Spinal cord (tissue), 10 donors: ENCODE measurements around the gene DLG2. TPM values are rescaled to one million over a fixed set of nuclear protein-coding genes. Genes with fewer than 3 reads are reported as not detected.
"Not testable (repeated sequence)": the region's sequence is repeated elsewhere in the genome, so short reads cannot be mapped to it uniquely, and the experiment has no call there.

ENCODE experiments used
- DNase-seq, 6 donors: peaks; one replicate each; pipeline versions ENCODE4 v3.0.0 to v3.0.0-alpha.2; 2013 to 2015; ENCODE audit warnings: low spot score in 6 of 6, low read depth in 4 of 6
- H3K27ac ChIP-seq: one replicate; pipeline ENCODE4 v1.5.1; 2013; ENCODE audit warnings: low read depth, low read length, control low read depth
- H3K27me3 ChIP-seq: one replicate; pipeline ENCODE4 v1.6.1; 2013; ENCODE audit warnings: low read length; ENCODE audit not compliant: control insufficient read depth, insufficient read depth
- H3K36me3 ChIP-seq: one replicate; pipeline ENCODE4 v1.6.1; 2013; ENCODE audit warnings: low read length; ENCODE audit not compliant: control insufficient read depth, insufficient read depth
- H3K4me1 ChIP-seq: one replicate; pipeline ENCODE4 v1.6.1; 2013; ENCODE audit warnings: low read length; ENCODE audit not compliant: control insufficient read depth, insufficient read depth
- H3K4me3 ChIP-seq: one replicate; pipeline ENCODE4 v1.5.1; 2013; ENCODE audit warnings: low read depth, low read length, control low read depth
- H3K9me3 ChIP-seq: one replicate; pipeline ENCODE4 v1.6.1; 2013; ENCODE audit warnings: low read length; ENCODE audit not compliant: control insufficient read depth, insufficient read depth
- WGBS: methylation state at CpG from one replicate; pipeline ENCODE4 v1.1.5; 2013; ENCODE audit warnings: missing lambda C conversion rate; ENCODE audit not compliant: insufficient coverage; 5-methylcytosine and 5-hydroxymethylcytosine counted together
- polyA plus RNA-seq, 2 donors: library from polyadenylated mRNA; unstranded; fragments of 120-200 nt; gene quantifications; one replicate each; pipeline ENCODE4 v1.2.1, GENCODE V29; 2013; ENCODE audit not compliant: insufficient read length in 2 of 2
- total RNA-seq, 2 donors: library from RNA; depleted of rRNA in 1 of 2; stranded (reverse); fragments of 120-200 nt in 1 of 2; fragments of >200 nt in 1 of 2; gene quantifications; one replicate each; pipeline versions ENCODE4 v1.2.3 to v1.2.4, GENCODE V29; 2013 to 2014
- donor health status: healthy.

Gene DLG2
- total and polyA plus RNA-seq, 4 donors = 37.7 to 111 (median 49.0) TPM

DNA sequence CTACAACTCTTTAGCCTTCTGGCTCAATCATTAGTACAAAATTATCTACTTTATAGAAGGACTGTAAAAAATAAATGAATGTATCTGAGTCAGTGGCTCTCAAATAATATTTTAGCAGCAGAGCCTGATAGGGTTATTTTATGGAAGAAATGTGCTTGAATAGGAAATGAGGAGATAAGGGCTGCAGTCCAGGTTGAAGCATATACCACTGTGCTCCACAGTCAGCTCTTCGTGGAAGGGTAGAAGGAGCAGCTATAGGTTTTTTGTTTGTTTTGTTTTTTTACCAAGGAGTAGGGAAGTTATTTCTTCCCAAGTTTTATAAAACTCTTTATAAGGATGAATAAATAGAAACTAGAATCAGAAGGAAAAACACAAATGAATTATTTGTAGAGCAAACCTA is 242.0 kb downstream of the DLG2 start:
- no peak for DNase-seq
- no peaks in the 10 kb centered on the region for H3K27me3 ChIP-seq
- WGBS = no CpG with 5 or more reads among the region's 1 CpG
- H3K27ac ChIP-seq = no peak overlapping the region
- H3K36me3 ChIP-seq = no peaks in the 10 kb centered on the region
- H3K4me3 ChIP-seq = no peak overlapping the region
- H3K9me3 ChIP-seq = no peaks in the 10 kb centered on the region
- no peaks in the 10 kb centered on the region for H3K4me1 ChIP-seq

DNA sequence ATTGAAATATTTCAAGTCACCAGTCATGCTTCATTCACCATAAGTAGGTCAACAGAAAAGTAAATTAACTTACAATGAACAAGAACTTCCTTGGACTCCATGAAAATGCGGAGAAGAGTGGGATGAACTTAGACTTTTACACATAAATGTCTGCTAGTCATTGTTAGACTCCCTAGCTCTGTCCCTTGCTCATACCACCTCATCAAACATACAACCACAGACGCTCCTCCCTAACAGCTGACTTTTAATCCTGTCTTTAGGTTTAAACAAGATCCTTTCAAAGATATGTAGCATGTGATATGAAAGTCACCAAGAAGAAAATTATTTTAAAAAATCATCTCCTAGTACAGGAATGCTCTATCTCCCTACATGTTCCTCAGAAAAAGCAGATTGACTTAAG is 248.1 kb downstream of the DLG2 start:
- DNase-seq = no peak
- Histone ChIP-seq H3K4me1 (no peaks in the 10 kb centered on the region), H3K27ac (no peak overlapping the region), H3K9me3 (no peaks in the 10 kb centered on the region), H3K4me3 (no peak overlapping the region), H3K27me3 (no peaks in the 10 kb centered on the region), H3K36me3 (no peaks in the 10 kb centered on the region)
- no CpG with 5 or more reads among the region's 2 CpGs for WGBS

DNA sequence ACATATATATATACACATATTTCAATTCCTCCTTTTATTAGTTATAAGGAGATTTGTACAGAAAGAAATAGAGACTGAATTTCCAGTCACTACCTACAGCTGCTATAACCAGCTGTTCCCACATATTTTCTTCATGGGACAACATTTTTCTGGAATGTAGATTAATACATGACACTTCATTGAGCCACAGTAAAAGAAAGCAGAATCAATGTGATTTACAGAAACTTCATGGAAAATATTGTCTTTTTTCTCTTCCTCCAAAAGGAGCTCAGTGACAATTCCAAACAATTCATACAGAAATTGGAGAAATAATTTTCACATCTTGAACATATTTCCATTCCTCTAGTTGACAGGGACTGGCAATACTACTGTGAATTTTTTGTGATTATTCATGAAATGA is 249.2 kb downstream of the DLG2 start:
- Histone ChIP-seq H3K27me3 (no peaks in the 10 kb centered on the region), H3K4me3 (no peak overlapping the region), H3K9me3 (no peaks in the 10 kb centered on the region), H3K36me3 (no peaks in the 10 kb centered on the region), H3K27ac (no peak overlapping the region), H3K4me1 (no peaks in the 10 kb centered on the region)
- no peak for DNase-seq

GRCh38 chr11:85359859-85360258 is 267.3 kb downstream of the DLG2 start:
- no peaks in the 10 kb centered on the region for H3K27me3 ChIP-seq
- H3K4me3 ChIP-seq = no peak overlapping the region
- H3K36me3 ChIP-seq = no peaks in the 10 kb centered on the region
- no peak overlapping the region for H3K27ac ChIP-seq
- no CpG with 5 or more reads among the region's 6 CpGs for WGBS
- no peak for DNase-seq
- H3K9me3 ChIP-seq = no peaks in the 10 kb centered on the region
- H3K4me1 ChIP-seq = no peaks in the 10 kb centered on the region

DNA sequence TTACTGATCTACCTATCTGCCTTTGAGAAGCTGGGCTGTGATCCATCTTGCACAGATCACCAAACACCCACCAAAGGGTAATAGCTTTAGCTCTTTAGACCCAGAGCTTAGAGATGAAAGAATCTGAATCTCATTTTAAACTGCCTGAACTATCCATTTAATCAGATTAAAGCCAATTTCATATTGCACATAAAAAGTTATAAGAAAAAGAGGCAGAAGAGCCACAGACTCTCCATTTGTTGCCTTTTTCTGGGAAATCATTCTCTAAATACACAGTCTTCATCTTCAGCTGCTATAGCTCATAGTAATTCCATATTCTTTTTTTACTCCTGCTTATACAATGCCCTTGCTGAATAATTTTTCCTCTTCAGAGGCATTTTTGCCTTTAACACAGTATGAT is 271.2 kb downstream of the DLG2 start:
- Histone ChIP-seq H3K27ac (no peak overlapping the region), H3K4me3 (no peak overlapping the region), H3K36me3 (no peaks in the 10 kb centered on the region), H3K4me1 (no peaks in the 10 kb centered on the region), H3K9me3 (no peaks in the 10 kb centered on the region), H3K27me3 (no peaks in the 10 kb centered on the region)
- DNase-seq = no peak

DNA sequence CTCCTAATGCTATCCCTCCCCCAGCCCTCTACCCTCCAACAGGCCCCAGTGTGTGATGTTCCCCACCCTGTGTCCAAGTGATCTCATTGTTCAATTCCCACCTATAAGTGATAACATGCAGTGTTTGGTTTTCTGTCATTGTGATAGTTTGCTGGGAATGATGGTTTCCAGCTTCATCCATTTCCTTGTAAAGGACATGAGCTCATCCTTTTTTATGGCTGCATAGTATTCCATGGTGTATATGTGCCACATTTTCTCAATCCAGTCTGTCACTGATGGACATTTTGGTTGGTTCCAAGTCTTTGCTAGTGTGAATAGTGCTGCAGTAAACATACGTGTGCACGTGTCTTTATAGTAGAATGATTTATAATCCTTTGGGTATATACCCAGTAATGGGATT is 277.6 kb downstream of the DLG2 start:
- H3K4me3 ChIP-seq, DNase-seq, H3K27ac ChIP-seq, H3K4me1 ChIP-seq, H3K27me3 ChIP-seq, H3K36me3 ChIP-seq, H3K9me3 ChIP-seq: not testable (repeated sequence)
- WGBS = no CpG with 5 or more reads among the region's 2 CpGs

DNA sequence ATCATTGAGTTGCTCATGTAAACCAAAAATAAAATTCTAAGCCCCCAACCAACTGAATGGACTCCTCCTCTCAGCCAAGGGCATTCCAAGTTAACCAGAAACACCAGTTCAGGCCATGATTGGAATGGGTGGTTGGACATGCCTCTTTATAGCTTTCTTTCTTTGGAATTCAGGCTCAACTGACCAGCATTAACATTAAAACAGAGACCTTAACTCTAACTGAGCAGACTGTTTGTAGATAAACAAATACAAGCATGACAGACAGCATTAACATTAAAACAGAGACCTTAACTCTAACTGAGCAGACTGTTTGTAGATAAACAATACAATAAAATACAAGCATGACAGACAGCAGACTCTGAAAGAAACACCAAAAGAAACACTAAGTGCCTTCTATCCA is 278.2 kb downstream of the DLG2 start:
- H3K27me3 ChIP-seq = no peaks in the 10 kb centered on the region
- no peaks in the 10 kb centered on the region for H3K36me3 ChIP-seq
- no peak for DNase-seq
- no peaks in the 10 kb centered on the region for H3K9me3 ChIP-seq
- no peak overlapping the region for H3K27ac ChIP-seq
- no peak overlapping the region for H3K4me3 ChIP-seq
- H3K4me1 ChIP-seq = no peaks in the 10 kb centered on the region

GRCh38 chr11:85347291-85347690 is 279.9 kb downstream of the DLG2 start:
- H3K9me3 ChIP-seq = no peaks in the 10 kb centered on the region
- no peaks in the 10 kb centered on the region for H3K27me3 ChIP-seq
- no peaks in the 10 kb centered on the region for H3K4me1 ChIP-seq
- H3K27ac ChIP-seq = no peak overlapping the region
- no peak overlapping the region for H3K4me3 ChIP-seq
- WGBS = 60% methylated on average over 1 of the region's 1 CpG
- no peaks in the 10 kb centered on the region for H3K36me3 ChIP-seq
- no peak for DNase-seq

DNA sequence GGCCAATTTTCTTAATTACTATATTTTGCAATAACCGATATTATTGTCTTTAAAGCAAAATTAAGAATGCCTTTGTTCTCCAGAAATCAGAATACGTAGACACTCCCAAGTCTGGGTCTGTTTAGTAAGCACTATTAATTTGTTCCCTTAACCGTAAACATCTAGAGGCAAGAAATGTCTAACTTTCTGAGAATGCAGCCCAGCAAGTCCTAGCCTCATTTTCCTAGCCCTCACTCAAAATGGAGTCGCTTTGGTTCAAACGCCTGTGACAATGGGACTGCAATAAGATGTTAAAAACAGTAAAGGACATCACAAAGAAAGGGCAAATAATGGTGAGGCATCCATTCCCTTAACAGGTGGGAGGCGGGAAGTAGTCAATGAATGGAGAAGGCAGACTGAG is 280.7 kb downstream of the DLG2 start:
- no peak overlapping the region for H3K27ac ChIP-seq
- DNase-seq = no peak
- H3K9me3 ChIP-seq = peaks cover under 1% of the 10 kb centered on the region
- H3K4me3 ChIP-seq = no peak overlapping the region
- H3K27me3 ChIP-seq = no peaks in the 10 kb centered on the region
- WGBS = 100% methylated on average over 2 of the region's 6 CpGs
- no peaks in the 10 kb centered on the region for H3K4me1 ChIP-seq
- H3K36me3 ChIP-seq = no peaks in the 10 kb centered on the region

GRCh38 chr11:85340846-85341245 is 286.3 kb downstream of the DLG2 start:
- H3K36me3 ChIP-seq, H3K9me3 ChIP-seq, H3K4me1 ChIP-seq, H3K27ac ChIP-seq, H3K4me3 ChIP-seq, H3K27me3 ChIP-seq, DNase-seq: not testable (repeated sequence)
- 83% methylated on average over 1 of the region's 3 CpGs for WGBS

DNA sequence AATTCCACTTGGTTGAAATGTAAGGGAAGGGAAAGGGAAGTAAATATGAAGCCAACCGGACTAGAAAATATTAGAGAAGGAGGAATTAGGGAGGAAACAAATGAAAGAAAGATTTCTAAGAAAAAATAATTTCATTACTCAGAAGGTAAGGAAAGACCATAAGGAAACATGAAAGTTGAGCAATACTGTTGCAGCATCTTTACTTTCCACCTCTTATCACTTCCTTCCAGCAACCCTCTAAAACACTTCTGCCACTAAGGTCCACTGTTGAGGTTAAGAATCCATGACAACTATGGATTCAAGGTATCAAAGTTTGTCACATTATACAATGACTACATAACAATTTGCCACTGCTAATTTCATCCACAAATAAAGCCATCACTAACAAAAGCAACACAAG is 308.6 kb downstream of the DLG2 start:
- DNase-seq = no peak
- Histone ChIP-seq H3K27me3 (no peaks in the 10 kb centered on the region), H3K4me3 (no peak overlapping the region), H3K9me3 (no peaks in the 10 kb centered on the region), H3K36me3 (no peaks in the 10 kb centered on the region), H3K4me1 (no peaks in the 10 kb centered on the region), H3K27ac (no peak overlapping the region)
- WGBS = no CpG with 5 or more reads among the region's 1 CpG
